Psoas muscle (tissue), 8 donors: Measurements from ENCODE around the gene STRADB. TPM values are rescaled to one million over a fixed set of nuclear protein-coding genes. Genes with fewer than 3 reads are reported as not detected.
"Not testable (repeated sequence)": the region's sequence is repeated elsewhere in the genome, so short reads cannot be mapped to it uniquely, and the experiment has no call there.

Experiments used
- ATAC-seq, 4 donors: fragments of 200-7000 bp; cut with Tn5 transposase; one replicate each; pipeline ENCODE4 v1.9.1; 2020; ENCODE audit warnings: moderate library complexity in 3 of 4, mild to moderate bottlenecking in 2 of 4
- DNase-seq, 2 donors: peaks; one replicate each; pipeline ENCODE4 v3.0.0-alpha.2; 2020
- H3K27ac ChIP-seq: fragments of 200-600 bp; one replicate; pipeline ENCODE4 v1.8.0; 2022
- H3K27me3 ChIP-seq, 3 donors: fragments of 200-600 bp in 1 of 3; one replicate each; pipeline versions ENCODE4 v1.6.1 to v1.8.0; 2013 to 2022; ENCODE audit warnings: low read length in 2 of 3, mild to moderate bottlenecking in 2 of 3, moderate library complexity in 1 of 3; ENCODE audit not compliant: insufficient read depth in 3 of 3
- H3K36me3 ChIP-seq, 2 donors: fragments of 200-600 bp in 1 of 2; one replicate each; pipeline versions ENCODE4 v1.6.1 to v1.8.0; 2013 to 2022; ENCODE audit warnings: low read depth in 1 of 2, mild to moderate bottlenecking in 1 of 2, moderate library complexity in 1 of 2; ENCODE audit not compliant: insufficient read depth in 1 of 2
- H3K4me1 ChIP-seq: fragments of 200-600 bp; one replicate; pipeline ENCODE4 v1.8.0; 2022
- H3K4me3 ChIP-seq: fragments of 200-600 bp; one replicate; pipeline ENCODE4 v1.8.0; 2022; ENCODE audit warnings: mild to moderate bottlenecking
- H3K9me3 ChIP-seq: fragments of 200-600 bp; one replicate; pipeline ENCODE4 v1.8.0; 2022
- WGBS, 3 donors: extraction: QIAGEN DNeasy Blood & Tissue Kit; methylation state at CpG; one replicate each; pipeline versions ENCODE4 v1.1.6 to v1.1.7; 2013; 5-methylcytosine and 5-hydroxymethylcytosine counted together
- intact Hi-C, 2 donors: fragments of 100-400 bp; cut with DNase I; formaldehyde crosslinking; loops; one replicate each; pipeline versions ENCODE4 v1.11.0 to v1.14.2; 2022
- polyA plus RNA-seq, 3 donors: library from polyadenylated mRNA; stranded (reverse); fragments of 200-250 nt; gene quantifications; one replicate each; pipeline ENCODE4 v1.2.3, GENCODE V29; 2013
- total RNA-seq, 4 donors: library from RNA; stranded (reverse); fragmentation: NEBNext Ultra II Directional in 2 of 4; extraction: Animal tissue kit (Norgen Biotek cat#: 25700) in 2 of 4; gene quantifications; one replicate each; pipeline versions ENCODE4 v1.2.1 to v1.2.4, GENCODE V29; 2021 to 2023
- TF ChIP-seq, protein P1 (sequence below): fragments of 200-600 bp; IDR thresholded peaks from one replicate; pipeline ENCODE4 v1.8.0; 2022; ENCODE audit warnings: antibody characterized with exemption
- donor health status: healthy with polysubstance abuse.
- donor health status: DM: no; HTN: no; CAD: no; lungs with moderate emphysema.
- donor health status: Bipolar disorder and iron deficiency.
- donor health status: healthy.
- donor health status: DM: yes; HTN: yes; CAD: no.
- donor health status: DM: no; HTN: no; CAD: no.
- donor health status: DM: no; HTN: no; CAD: no.
- donor health status: DM: yes; HTN: yes; CAD: no.

STRADB gene
- total and polyA plus RNA-seq, 7 donors, result 48.5 to 175 (median 79.7) TPM

DNA sequence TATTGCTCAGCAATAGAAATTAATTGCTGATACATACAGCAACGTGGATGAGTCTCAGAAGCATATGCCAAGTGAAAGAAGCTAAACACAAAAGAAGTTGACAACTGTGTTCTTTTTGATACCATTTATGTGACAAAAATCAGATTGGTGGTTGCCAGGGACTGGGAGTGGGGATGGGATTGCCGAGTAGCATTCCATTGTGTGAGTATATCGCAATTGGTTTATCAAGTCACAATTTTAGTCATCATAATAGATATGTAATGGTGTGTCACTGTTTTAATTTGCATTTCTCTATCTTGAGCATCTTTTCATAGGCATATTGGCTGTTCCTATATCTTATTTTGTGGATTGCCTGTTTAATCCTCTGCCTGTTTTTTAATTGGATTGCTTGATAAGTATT lies 20.9 kb downstream of the STRADB start:
- TF ChIP-seq, protein P1, sequence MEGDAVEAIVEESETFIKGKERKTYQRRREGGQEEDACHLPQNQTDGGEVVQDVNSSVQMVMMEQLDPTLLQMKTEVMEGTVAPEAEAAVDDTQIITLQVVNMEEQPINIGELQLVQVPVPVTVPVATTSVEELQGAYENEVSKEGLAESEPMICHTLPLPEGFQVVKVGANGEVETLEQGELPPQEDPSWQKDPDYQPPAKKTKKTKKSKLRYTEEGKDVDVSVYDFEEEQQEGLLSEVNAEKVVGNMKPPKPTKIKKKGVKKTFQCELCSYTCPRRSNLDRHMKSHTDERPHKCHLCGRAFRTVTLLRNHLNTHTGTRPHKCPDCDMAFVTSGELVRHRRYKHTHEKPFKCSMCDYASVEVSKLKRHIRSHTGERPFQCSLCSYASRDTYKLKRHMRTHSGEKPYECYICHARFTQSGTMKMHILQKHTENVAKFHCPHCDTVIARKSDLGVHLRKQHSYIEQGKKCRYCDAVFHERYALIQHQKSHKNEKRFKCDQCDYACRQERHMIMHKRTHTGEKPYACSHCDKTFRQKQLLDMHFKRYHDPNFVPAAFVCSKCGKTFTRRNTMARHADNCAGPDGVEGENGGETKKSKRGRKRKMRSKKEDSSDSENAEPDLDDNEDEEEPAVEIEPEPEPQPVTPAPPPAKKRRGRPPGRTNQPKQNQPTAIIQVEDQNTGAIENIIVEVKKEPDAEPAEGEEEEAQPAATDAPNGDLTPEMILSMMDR, result no peak
- ATAC-seq (no peak), DNase-seq (no peak)
- no peak overlapping the region for H3K27ac ChIP-seq
- intact Hi-C loops, result loop anchor here in 1 of 2 donors (10.0 kb wide), 1 partner anchor 252 kb away; no protein-coding TSS in a partner anchor
- no peaks in the 10 kb centered on the region for H3K4me1 ChIP-seq
- H3K27me3 ChIP-seq, result no peaks in the 10 kb centered on the region
- no peak overlapping the region for H3K4me3 ChIP-seq
- H3K9me3 ChIP-seq, result no peaks in the 10 kb centered on the region
- H3K36me3 ChIP-seq, result peaks cover 10 to 95% of the 10 kb centered on the region in 2 donors
- WGBS, 3 donors, result 84 to 91% (median 87%) methylated on average over 3 of the region's 3 CpGs

DNA sequence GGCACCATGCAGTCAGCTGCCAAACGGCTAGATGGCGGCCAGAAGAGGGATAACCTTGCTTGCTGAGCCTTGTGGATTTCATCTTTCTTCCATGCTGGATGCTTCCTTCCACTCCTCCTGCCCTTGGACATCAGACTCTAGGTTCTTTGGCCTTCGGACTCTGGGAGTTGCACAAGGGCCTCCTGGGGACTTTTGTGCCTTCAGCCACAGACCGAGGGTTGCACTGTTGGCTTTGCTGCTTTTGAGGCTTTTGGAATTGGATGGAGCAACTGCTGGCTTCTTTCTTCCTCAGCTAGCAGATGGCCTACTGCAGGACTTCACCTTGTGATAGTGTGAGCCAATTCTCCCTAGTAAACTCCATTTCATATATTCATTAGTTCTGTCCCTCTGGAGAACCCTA lies 31.0 kb downstream of the STRADB start:
- WGBS, 3 donors, result 92 to 96% (median 95%) methylated on average over 4 of the region's 4 CpGs
- H3K27me3 ChIP-seq, result no peaks in the 10 kb centered on the region
- DNase-seq (peak in 1 of 2 donors; percentile 62), ATAC-seq (peak in 2 of 4 donors; percentile 34 to 65)
- TF ChIP-seq, protein P1, result no peak
- H3K36me3 ChIP-seq, result peaks cover 3 to 50% of the 10 kb centered on the region in 2 donors
- intact Hi-C loops, result no loop called here
- H3K9me3 ChIP-seq, result no peaks in the 10 kb centered on the region
- H3K4me3 ChIP-seq, result no peak overlapping the region
- H3K4me1 ChIP-seq, result no peaks in the 10 kb centered on the region
- H3K27ac ChIP-seq, result no peak overlapping the region

DNA sequence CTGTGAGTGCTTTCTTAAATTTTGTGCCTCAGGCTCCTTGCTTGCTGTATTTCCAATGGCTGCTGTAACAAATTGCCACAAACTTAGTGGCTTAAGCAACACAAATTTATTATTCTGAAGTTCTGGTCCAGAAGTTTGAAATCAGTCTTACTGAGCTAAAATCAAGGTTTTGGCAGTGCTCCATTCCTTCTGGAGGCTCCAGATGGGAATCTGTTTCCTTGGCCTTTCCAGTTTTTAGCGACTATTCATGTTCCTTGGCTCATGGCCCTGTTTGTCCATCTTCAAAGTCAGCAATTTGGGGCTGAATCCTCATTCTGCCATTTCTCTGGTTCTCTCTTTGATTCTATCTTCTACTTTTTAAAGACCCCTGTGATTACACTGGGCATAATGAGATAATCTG lies 31.8 kb downstream of the STRADB start:
- TF ChIP-seq, protein P1, result no peak
- H3K9me3 ChIP-seq, result no peaks in the 10 kb centered on the region
- WGBS, 3 donors, result 0 to 15% (median 15%) methylated on average over 1 of the region's 1 CpG
- H3K4me3 ChIP-seq, result no peak overlapping the region
- ATAC-seq (peak in 1 of 4 donors; percentile 42), DNase-seq (no peak)
- H3K4me1 ChIP-seq, result no peaks in the 10 kb centered on the region
- H3K36me3 ChIP-seq, result peaks cover 3 to 42% of the 10 kb centered on the region in 2 donors
- H3K27ac ChIP-seq, result no peak overlapping the region
- H3K27me3 ChIP-seq, result no peaks in the 10 kb centered on the region
- intact Hi-C loops, result no loop called here

DNA sequence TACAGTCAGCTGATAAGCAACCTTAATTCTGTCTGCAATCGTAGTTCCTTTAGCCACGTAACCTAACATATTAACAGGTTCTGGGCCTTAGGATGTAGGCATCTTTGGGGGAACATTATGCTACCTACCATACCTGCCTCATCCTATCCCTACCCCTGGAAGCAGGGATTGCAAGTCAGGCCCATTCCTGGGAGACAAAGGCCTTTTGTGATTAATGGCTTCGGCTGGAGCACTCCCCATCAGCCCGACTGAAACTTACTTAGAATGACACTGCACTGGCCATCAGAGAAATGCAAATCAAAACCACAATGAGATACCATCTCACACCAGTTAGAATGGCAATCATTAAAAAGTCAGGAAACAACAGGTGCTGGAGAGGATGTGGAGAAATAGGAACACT lies 32.2 kb downstream of the STRADB start:
- ATAC-seq, H3K4me3 ChIP-seq, H3K27me3 ChIP-seq, H3K27ac ChIP-seq, H3K4me1 ChIP-seq, H3K9me3 ChIP-seq, DNase-seq, intact Hi-C loops: not testable (repeated sequence)
- WGBS, 3 donors, result 87 to 91% (median 87%) methylated on average over 4 of the region's 4 CpGs
- peaks cover 3 to 38% of the 10 kb centered on the region in 2 donors for H3K36me3 ChIP-seq

DNA sequence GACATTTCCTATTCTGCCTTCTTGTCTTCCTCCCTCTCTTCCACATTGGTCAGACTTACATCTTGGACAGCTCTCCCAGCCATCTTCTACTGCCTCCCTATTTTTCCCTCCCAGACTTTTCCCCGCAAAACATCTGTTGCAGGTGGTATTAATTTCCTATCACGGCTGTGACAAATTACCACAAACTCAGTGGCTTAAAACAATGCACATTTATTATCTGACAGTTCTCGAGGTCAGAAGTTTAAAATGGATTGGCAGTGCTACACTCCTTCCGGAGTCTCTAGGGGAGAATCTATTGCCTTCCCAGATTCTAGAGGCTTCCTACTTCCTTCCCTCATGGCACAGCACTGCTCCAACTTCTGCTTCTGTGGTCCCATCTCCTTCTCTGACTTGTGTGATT lies 33.3 kb downstream of the STRADB start:
- no peak overlapping the region for H3K27ac ChIP-seq
- no peaks in the 10 kb centered on the region for H3K4me1 ChIP-seq
- WGBS, 3 donors, result 12 to 16% (median 15%) methylated on average over 4 of the region's 4 CpGs
- DNase-seq (no peak), ATAC-seq (no peak)
- TF ChIP-seq, protein P1, result no peak
- no peak overlapping the region for H3K4me3 ChIP-seq
- intact Hi-C loops, result no loop called here
- H3K9me3 ChIP-seq, result no peaks in the 10 kb centered on the region
- peaks cover 3 to 28% of the 10 kb centered on the region in 2 donors for H3K36me3 ChIP-seq
- H3K27me3 ChIP-seq, result no peaks in the 10 kb centered on the region
